Stomach (tissue), 4 donors: ENCODE results near the gene SLC27A3.

Experiments
- CTCF ChIP-seq, 7 experiments: fragments of 450-650 bp in 4 of 7; fragments of 200-600 bp in 3 of 7; sonication (generic) in 3 of 7; IDR thresholded peaks; one replicate each; pipeline ENCODE4 v1.5.1; 2016 to 2019; ENCODE audit warnings: antibody characterized with exemption in 7 of 7, control low read depth in 2 of 7, mild to moderate bottlenecking in 1 of 7
- POLR2A ChIP-seq, 4 donors: fragments of 450-650 bp; IDR thresholded peaks; one replicate each; pipeline ENCODE4 v1.6.1; 2016; ENCODE audit warnings: antibody characterized with exemption in 4 of 4, control low read depth in 2 of 4, mild to moderate bottlenecking in 1 of 4, moderate library complexity in 1 of 4

GRCh38 chr1:153774780-153775457 lies at the start of gene SLC27A3:
- TF ChIP-seq CTCF (IDR thresholded peaks at IDR 0.05) (no peak), POLR2A (IDR thresholded peaks at IDR 0.05) (no peak)
